NCI-H774 (cell line): ENCODE measurements around the gene GPR137.
A peak's percentile ranks its signal among the peaks of the same experiment; 100 is the strongest.

Source experiments
- DNase-seq: peaks from one replicate; lab custom pipeline; 2025; lab: John Stamatoyannopoulos, UW

GPR137 gene

GRCh38 chr11:64249563-64250414 is 35.9 kb upstream of the GPR137 start:
- DNase-seq = no peak

GRCh38 chr11:64250415-64251015 is 35.1 kb upstream of the GPR137 start:
- no peak for DNase-seq

GRCh38 chr11:64251016-64251752 is 34.5 kb upstream of the GPR137 start, which contains the start of gene PLCB3:
TSS of gene PLCB3 (plus strand) at chr11:64251530. CDS start at chr11:64251650, 120 bp downstream.
- peak; percentile 54 for DNase-seq

GRCh38 chr11:64251753-64252002 is 34.0 kb upstream of the GPR137 start:
- DNase-seq = no peak

- peak; percentile 16 for DNase-seq
Observed at GRCh38 chr11:64252003-64252872, 33.4 kb upstream of the GPR137 start.

GRCh38 chr11:64253043-64253442 is 32.6 kb upstream of the GPR137 start:
- DNase-seq = no peak

GRCh38 chr11:64253481-64253880 is 32.2 kb upstream of the GPR137 start:
- no peak for DNase-seq

GRCh38 chr11:64254326-64254725 is 31.3 kb upstream of the GPR137 start:
- no peak for DNase-seq

- no peak for DNase-seq
Observed at GRCh38 chr11:64255135-64256128, 30.2 kb upstream of the GPR137 start.

GRCh38 chr11:64256300-64256699 is 29.3 kb upstream of the GPR137 start:
- DNase-seq = no peak

- no peak for DNase-seq
Observed at GRCh38 chr11:64258356-64258755, 27.3 kb upstream of the GPR137 start.

GRCh38 chr11:64258946-64259532 is 26.6 kb upstream of the GPR137 start:
- DNase-seq = no peak

GRCh38 chr11:64259533-64260067 is 26.0 kb upstream of the GPR137 start:
- no peak for DNase-seq

GRCh38 chr11:64260147-64260708 is 25.4 kb upstream of the GPR137 start:
- DNase-seq = no peak

- no peak for DNase-seq
Observed at GRCh38 chr11:64261556-64262080, 24.0 kb upstream of the GPR137 start.

- DNase-seq = no peak
Observed at GRCh38 chr11:64262271-64263002, 23.2 kb upstream of the GPR137 start.

GRCh38 chr11:64263021-64263946 is 22.4 kb upstream of the GPR137 start:
- DNase-seq = no peak

- no peak for DNase-seq
Observed at GRCh38 chr11:64263947-64264317, 21.7 kb upstream of the GPR137 start.
